Esophagus muscularis mucosa (tissue), 4 donors: ENCODE results near the gene TNFRSF11A. TPM values are rescaled to one million over a fixed set of nuclear protein-coding genes. Genes with fewer than 3 reads are reported as not detected.

Experiments used
- DNase-seq: peaks from one replicate; pipeline ENCODE4 v3.0.0-alpha.2; 2017; ENCODE audit errors: extremely low spot score
- H3K27ac ChIP-seq, 4 donors: fragments of 200-600 bp; sonication (generic); replicated peaks in 1 of 4; 1 replicate in 3 of 4; 2 replicates in 1 of 4; pipeline ENCODE4 v1.5.1; 2016 to 2019; ENCODE audit warnings: mild to moderate bottlenecking in 1 of 4
- H3K27me3 ChIP-seq, 4 donors: fragments of 200-600 bp; sonication (generic); one replicate each; pipeline versions ENCODE4 v1.5.1 to v1.6.0; 2016 to 2019
- H3K36me3 ChIP-seq, 4 donors: fragments of 200-600 bp; sonication (generic); one replicate each; pipeline ENCODE4 v1.5.1; 2016 to 2019
- H3K4me1 ChIP-seq, 4 donors: fragments of 200-600 bp; sonication (generic); one replicate each; pipeline ENCODE4 v1.5.1; 2016 to 2019
- H3K4me3 ChIP-seq, 4 donors: fragments of 200-600 bp; sonication (generic); 1 replicate in 2 of 4; 2 replicates in 2 of 4; pipeline ENCODE4 v1.5.1; 2016 to 2019; ENCODE audit warnings: mild to moderate bottlenecking in 4 of 4, moderate library complexity in 1 of 4
- H3K9me3 ChIP-seq, 4 donors: fragments of 200-600 bp; sonication (generic); 1 replicate in 3 of 4; 2 replicates in 1 of 4; pipeline ENCODE4 v1.5.1; 2016 to 2019
- CTCF ChIP-seq, 3 experiments: fragments of 200-600 bp in 2 of 3; fragments of 450-650 bp in 1 of 3; sonication (generic) in 2 of 3; IDR thresholded peaks; one replicate each; pipeline ENCODE4 v1.5.1; 2017 to 2019; ENCODE audit warnings: antibody characterized with exemption in 3 of 3, mild to moderate bottlenecking in 2 of 3, moderate library complexity in 1 of 3
- EP300 ChIP-seq: sonication (generic); formaldehyde crosslinking; IDR thresholded peaks from one replicate; pipeline ENCODE4 v1.6.1; 2017; ENCODE audit warnings: antibody characterized with exemption
- POLR2A ChIP-seq: fragments of 450-650 bp; IDR thresholded peaks from one replicate; pipeline ENCODE4 v1.6.1; 2017; ENCODE audit warnings: antibody characterized with exemption, moderate library complexity, mild to moderate bottlenecking, low read depth
- POLR2AphosphoS5 ChIP-seq, 2 donors: sonication (generic); formaldehyde crosslinking; IDR thresholded peaks; one replicate each; pipeline ENCODE4 v1.6.1; 2017; ENCODE audit warnings: antibody characterized with exemption in 2 of 2
- WGBS: methylation state at CpG from one replicate; pipeline ENCODE4 v1.1.5; 2018; 5-methylcytosine and 5-hydroxymethylcytosine counted together
- intact Hi-C: fragments of 100-400 bp; cut with DNase I; formaldehyde crosslinking; loops from one replicate; pipeline ENCODE4 v1.15.1; 2023
- total RNA-seq, 4 donors: library from RNA; depleted of rRNA; stranded (reverse); fragments of >200 nt; gene quantifications; one replicate each; pipeline versions ENCODE4 v1.1.0 to v1.2.1, GENCODE V29; 2016

Gene TNFRSF11A
- total RNA-seq, 4 donors from 2014 or later = 1.2 to 3.9 (median 2.0) TPM

- TF ChIP-seq POLR2AphosphoS5 (IDR thresholded peaks at IDR 0.05) = no peak
- no peak for TF ChIP-seq EP300
- no peak for TF ChIP-seq CTCF (IDR thresholded peaks at IDR 0.05)
- no peak for TF ChIP-seq POLR2A
- 88% methylated on average over 15 of the region's 15 CpGs for WGBS
- H3K4me3 ChIP-seq = no peak overlapping the region
- no peaks in the 10 kb centered on the region for H3K4me1 ChIP-seq
- intact Hi-C loops = no loop called here
- no peaks in the 10 kb centered on the region for H3K36me3 ChIP-seq
- H3K9me3 ChIP-seq = no peaks in the 10 kb centered on the region
- no peak overlapping the region for H3K27ac ChIP-seq
- DNase-seq = no peak
- peaks cover 0 to 8% (median 0%) of the 10 kb centered on the region in 4 donors for H3K27me3 ChIP-seq
Measured at GRCh38 chr18:62394006-62394763, 69.1 kb downstream of the TNFRSF11A start.

GRCh38 chr18:62396381-62396780 lies 71.3 kb downstream of the TNFRSF11A start:
- DNase-seq = no peak
- Histone ChIP-seq H3K9me3 (no peaks in the 10 kb centered on the region), H3K27ac (no peak overlapping the region), H3K27me3 (peaks cover 0 to 8% (median 0%) of the 10 kb centered on the region in 4 donors), H3K36me3 (no peaks in the 10 kb centered on the region), H3K4me3 (no peak overlapping the region), H3K4me1 (no peaks in the 10 kb centered on the region)
- WGBS = 96% methylated on average over 3 of the region's 3 CpGs
- TF ChIP-seq POLR2A (no peak), CTCF (IDR thresholded peaks at IDR 0.05) (no peak), EP300 (no peak), POLR2AphosphoS5 (IDR thresholded peaks at IDR 0.05) (no peak)
- intact Hi-C loops = no loop called here

GRCh38 chr18:62396967-62397366 lies 71.9 kb downstream of the TNFRSF11A start:
- no peaks in the 10 kb centered on the region for H3K36me3 ChIP-seq
- TF ChIP-seq EP300 (no peak), POLR2AphosphoS5 (IDR thresholded peaks at IDR 0.05) (no peak), CTCF (IDR thresholded peaks at IDR 0.05) (no peak), POLR2A (no peak)
- WGBS = 84% methylated on average over 3 of the region's 3 CpGs
- H3K9me3 ChIP-seq = no peaks in the 10 kb centered on the region
- no peaks in the 10 kb centered on the region for H3K4me1 ChIP-seq
- intact Hi-C loops = no loop called here
- no peak overlapping the region for H3K27ac ChIP-seq
- H3K27me3 ChIP-seq = peaks cover 0 to 8% (median 0%) of the 10 kb centered on the region in 4 donors
- H3K4me3 ChIP-seq = no peak overlapping the region
- DNase-seq = no peak

- Histone ChIP-seq H3K27ac (no peak overlapping the region), H3K4me1 (no peaks in the 10 kb centered on the region), H3K36me3 (no peaks in the 10 kb centered on the region), H3K27me3 (peaks cover 0 to 3% (median 0%) of the 10 kb centered on the region in 4 donors), H3K9me3 (no peaks in the 10 kb centered on the region), H3K4me3 (no peak overlapping the region)
- no peak for DNase-seq
- 93% methylated on average over 6 of the region's 6 CpGs for WGBS
- intact Hi-C loops = no loop called here
- no peak for TF ChIP-seq POLR2A
- no peak for TF ChIP-seq POLR2AphosphoS5 (IDR thresholded peaks at IDR 0.05)
- no peak for TF ChIP-seq CTCF (IDR thresholded peaks at IDR 0.05)
- no peak for TF ChIP-seq EP300
Measured at GRCh38 chr18:62398291-62398690, 73.2 kb downstream of the TNFRSF11A start.
